Measurements from ENCODE around the gene DGLUCY.
"Not testable (repeated sequence)": the region's sequence is repeated elsewhere in the genome, so short reads cannot be mapped to it uniquely, and the experiment has no call there.

Gene DGLUCY

GRCh38 chr14:91171291-91171690 is 57.4 kb downstream of the DGLUCY start:
- DNase-seq, result no peak

GRCh38 chr14:91173221-91173670 is 59.4 kb downstream of the DGLUCY start:
- peak; percentile 82 to 83 for DNase-seq

GRCh38 chr14:91173904-91174303 is 60.0 kb downstream of the DGLUCY start:
- no peak for DNase-seq

- DNase-seq, result no peak
Observed at GRCh38 chr14:91175291-91176201, 61.7 kb downstream of the DGLUCY start.

GRCh38 chr14:91177073-91178034 is 63.5 kb downstream of the DGLUCY start:
- DNase-seq, result peak; percentile 78 to 83

GRCh38 chr14:91180611-91181010 is 66.7 kb downstream of the DGLUCY start:
- DNase-seq, result no peak

- DNase-seq, result not testable (repeated sequence)
Observed at GRCh38 chr14:91182753-91183152, 68.9 kb downstream of the DGLUCY start.

- no peak for DNase-seq
Observed at GRCh38 chr14:91184559-91184958, 70.7 kb downstream of the DGLUCY start.

GRCh38 chr14:91185721-91186120 is 71.8 kb downstream of the DGLUCY start:
- DNase-seq, result no peak

GRCh38 chr14:91186515-91187066 is 72.7 kb downstream of the DGLUCY start:
- no peak for DNase-seq

- DNase-seq, result no peak
Observed at GRCh38 chr14:91187271-91187670, 73.4 kb downstream of the DGLUCY start.

- no peak for DNase-seq
Observed at GRCh38 chr14:91190853-91191252, 77.0 kb downstream of the DGLUCY start.

GRCh38 chr14:91193069-91193468 is 79.2 kb downstream of the DGLUCY start:
- no peak for DNase-seq

GRCh38 chr14:91195881-91196280 is 82.0 kb downstream of the DGLUCY start:
- DNase-seq, result no peak

GRCh38 chr14:91197631-91198030 is 83.8 kb downstream of the DGLUCY start:
- DNase-seq, result no peak

GRCh38 chr14:91200802-91201201 is 86.9 kb downstream of the DGLUCY start:
- not testable (repeated sequence) for DNase-seq

GRCh38 chr14:91202234-91202974 is 88.5 kb downstream of the DGLUCY start:
- DNase-seq, result no peak

GRCh38 chr14:91204657-91205056 is 90.8 kb downstream of the DGLUCY start:
- no peak for DNase-seq

GRCh38 chr14:91205459-91205858 is 91.6 kb downstream of the DGLUCY start:
- DNase-seq, result no peak

- no peak for DNase-seq
Observed at GRCh38 chr14:91207008-91207407, 93.1 kb downstream of the DGLUCY start.

GRCh38 chr14:91211017-91211416 is 97.1 kb downstream of the DGLUCY start:
- DNase-seq, result no peak

- DNase-seq, result no peak
Observed at GRCh38 chr14:91214306-91214705, 100.4 kb downstream of the DGLUCY start.

All from CD4-positive, alpha-beta T cell treated with Interleukin-4 for 1 hour (primary cell).